GM06990 (cell line): ENCODE data around the gene EPHB1.

Source experiments
- DNase-seq: peaks from one replicate; pipeline ENCODE4 v3.0.0-alpha.2; 2011; ENCODE audit not compliant: insufficient read length; ENCODE audit errors: extremely low read depth
- H3K27me3 ChIP-seq: replicated peaks from 2 replicates; pipeline ENCODE4 v1.6.0; 2011; ENCODE audit warnings: low read length; ENCODE audit not compliant: control insufficient read depth, insufficient read depth
- H3K36me3 ChIP-seq: 2 replicates; pipeline ENCODE4 v1.5.1; 2011; ENCODE audit warnings: low read length; ENCODE audit not compliant: control insufficient read depth, insufficient read depth
- H3K4me3 ChIP-seq: replicated peaks from 2 replicates; pipeline ENCODE4 v1.5.1; 2011; ENCODE audit warnings: low read depth, mild to moderate bottlenecking, control low read depth, low read length
- TF ChIP-seq, protein P1 (sequence below): IDR thresholded peaks from 2 replicates; pipeline ENCODE4 v1.5.1; 2011; ENCODE audit warnings: low read length, control low read depth, mild to moderate bottlenecking, inconsistent platforms; ENCODE audit not compliant: insufficient read depth, poor library complexity, severe bottlenecking

The EPHB1 gene

DNA sequence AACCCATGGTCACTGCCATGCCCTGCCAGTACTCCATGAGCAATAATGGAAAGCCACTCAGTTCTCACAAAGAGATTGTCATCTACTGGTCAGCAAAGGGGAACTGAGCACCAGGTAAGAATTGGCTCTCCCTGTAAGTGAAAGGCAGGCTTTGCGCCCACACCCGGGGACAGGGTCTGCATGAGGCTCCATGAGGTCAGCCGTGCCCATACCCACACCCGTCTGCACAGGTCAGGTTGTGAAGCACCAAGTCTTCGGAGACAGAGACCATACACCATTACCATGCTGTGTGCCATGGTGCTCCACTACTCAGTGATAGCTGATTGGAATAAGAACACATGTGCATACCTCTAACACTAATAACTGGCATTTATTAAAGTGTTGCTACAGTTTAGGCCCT is 322.9 kb downstream of the EPHB1 start:
- no peak overlapping the region for H3K4me3 ChIP-seq
- H3K27me3 ChIP-seq = no peaks in the 10 kb centered on the region; the same call in 1 of the 2 replicates
- DNase-seq = no peak
- H3K36me3 ChIP-seq = no peaks in the 10 kb centered on the region
- TF ChIP-seq, protein P1, sequence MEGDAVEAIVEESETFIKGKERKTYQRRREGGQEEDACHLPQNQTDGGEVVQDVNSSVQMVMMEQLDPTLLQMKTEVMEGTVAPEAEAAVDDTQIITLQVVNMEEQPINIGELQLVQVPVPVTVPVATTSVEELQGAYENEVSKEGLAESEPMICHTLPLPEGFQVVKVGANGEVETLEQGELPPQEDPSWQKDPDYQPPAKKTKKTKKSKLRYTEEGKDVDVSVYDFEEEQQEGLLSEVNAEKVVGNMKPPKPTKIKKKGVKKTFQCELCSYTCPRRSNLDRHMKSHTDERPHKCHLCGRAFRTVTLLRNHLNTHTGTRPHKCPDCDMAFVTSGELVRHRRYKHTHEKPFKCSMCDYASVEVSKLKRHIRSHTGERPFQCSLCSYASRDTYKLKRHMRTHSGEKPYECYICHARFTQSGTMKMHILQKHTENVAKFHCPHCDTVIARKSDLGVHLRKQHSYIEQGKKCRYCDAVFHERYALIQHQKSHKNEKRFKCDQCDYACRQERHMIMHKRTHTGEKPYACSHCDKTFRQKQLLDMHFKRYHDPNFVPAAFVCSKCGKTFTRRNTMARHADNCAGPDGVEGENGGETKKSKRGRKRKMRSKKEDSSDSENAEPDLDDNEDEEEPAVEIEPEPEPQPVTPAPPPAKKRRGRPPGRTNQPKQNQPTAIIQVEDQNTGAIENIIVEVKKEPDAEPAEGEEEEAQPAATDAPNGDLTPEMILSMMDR = no peak

DNA sequence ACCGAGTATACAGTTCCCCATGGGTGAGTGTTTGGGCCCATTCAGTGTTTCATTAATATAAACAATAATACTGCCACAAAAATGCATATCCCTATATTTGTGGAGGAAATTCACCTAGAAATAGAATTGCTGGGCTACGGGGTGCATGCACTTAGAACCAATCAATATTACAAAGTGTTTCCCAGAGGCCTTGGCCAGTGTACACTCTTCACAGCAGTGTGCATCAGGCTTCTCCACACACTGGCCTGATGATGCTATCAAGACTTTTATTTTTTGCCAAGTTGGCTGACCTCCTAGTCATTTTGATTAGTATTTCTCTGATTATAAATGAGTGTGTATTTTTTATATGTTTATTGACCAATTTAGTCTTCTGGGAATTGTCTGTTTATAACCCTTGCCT is 323.7 kb downstream of the EPHB1 start:
- Histone ChIP-seq H3K4me3 (no peak overlapping the region), H3K27me3 (no peaks in the 10 kb centered on the region; the same call in 1 of the 2 replicates), H3K36me3 (no peaks in the 10 kb centered on the region)
- TF ChIP-seq, protein P1 = no peak
- no peak for DNase-seq

DNA sequence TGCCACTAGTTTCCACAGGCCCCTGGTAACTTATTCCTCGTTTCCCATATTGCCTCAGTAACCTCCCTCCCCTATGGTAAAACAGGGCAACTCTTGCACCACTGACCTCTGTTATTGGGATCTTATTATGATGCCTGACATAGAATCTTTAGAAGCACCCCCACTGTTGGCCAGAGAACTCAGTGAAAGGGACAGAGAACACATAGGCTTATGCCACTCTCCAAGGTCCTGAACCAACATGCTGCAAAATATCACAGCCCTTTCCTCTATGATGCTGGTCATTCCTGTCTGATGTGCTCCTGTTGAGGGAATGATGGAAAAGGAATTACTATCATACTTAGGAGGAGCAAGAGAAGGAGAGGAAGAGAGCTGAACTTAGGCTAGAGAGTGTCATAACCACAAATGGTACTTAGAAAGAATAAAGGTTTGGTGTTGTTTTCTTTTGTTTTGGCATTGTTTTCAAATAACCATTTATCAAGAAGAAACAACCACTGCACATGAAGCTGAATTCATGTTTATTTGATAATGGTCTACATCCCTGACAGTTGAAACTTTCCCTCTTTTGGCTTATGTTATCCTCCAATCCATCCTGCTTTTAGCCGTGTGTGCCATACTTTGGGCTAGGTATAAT is 330.2 kb downstream of the EPHB1 start:
- Histone ChIP-seq H3K4me3 (no peak overlapping the region), H3K36me3 (no peaks in the 10 kb centered on the region), H3K27me3 (no peaks in the 10 kb centered on the region)
- DNase-seq = no peak
- TF ChIP-seq, protein P1 = no peak

DNA sequence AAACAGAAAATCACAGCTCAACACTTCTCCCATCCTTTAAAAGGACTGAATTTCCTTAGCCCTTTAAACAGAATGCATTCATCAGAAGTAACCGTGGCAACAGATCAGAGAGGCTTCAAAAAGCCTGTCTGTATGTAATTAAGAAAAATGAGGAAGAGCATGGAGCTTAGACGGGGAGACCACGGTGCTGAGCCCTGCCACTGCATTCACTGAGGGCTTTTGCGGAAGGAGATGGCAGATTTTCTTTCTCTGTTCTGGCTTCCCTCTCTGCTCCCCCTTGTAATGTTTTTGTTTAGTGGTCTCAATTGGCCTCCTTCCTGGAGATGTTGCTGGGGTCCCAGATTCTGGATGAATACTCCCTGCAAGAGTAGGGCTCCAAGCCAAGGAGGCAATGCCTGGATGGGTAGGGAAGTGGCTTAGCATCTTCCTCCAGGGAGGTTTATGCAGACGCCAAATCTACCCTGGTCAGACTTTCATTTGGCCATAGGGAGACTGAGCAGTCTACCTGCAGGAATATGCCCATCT is 332.9 kb downstream of the EPHB1 start:
- Histone ChIP-seq H3K4me3 (no peak overlapping the region), H3K36me3 (no peaks in the 10 kb centered on the region), H3K27me3 (no peaks in the 10 kb centered on the region; the same call in none of the 2 replicates)
- no peak for DNase-seq
- TF ChIP-seq, protein P1 = no peak

DNA sequence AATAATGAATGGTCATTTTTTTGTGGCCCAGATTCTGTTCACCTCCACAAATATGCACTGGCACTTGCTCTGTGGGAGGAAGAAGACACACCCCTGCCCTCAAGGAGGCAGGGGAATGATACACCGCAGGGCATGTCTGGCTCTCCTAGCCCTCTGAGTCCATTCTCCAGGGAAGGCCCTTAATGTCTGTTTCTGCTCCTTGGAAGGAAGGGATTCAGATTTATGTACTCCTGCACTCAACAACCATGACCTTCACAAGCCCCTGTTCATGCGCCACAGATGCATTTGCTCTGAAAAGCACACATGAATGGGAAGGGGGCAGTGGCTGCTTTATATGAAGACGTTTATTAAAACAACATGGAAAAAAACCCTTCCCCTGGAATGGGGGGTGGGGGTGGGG is 333.8 kb downstream of the EPHB1 start:
- H3K27me3 ChIP-seq = no peaks in the 10 kb centered on the region; the same call in none of the 2 replicates
- no peak for DNase-seq
- H3K36me3 ChIP-seq = no peaks in the 10 kb centered on the region
- H3K4me3 ChIP-seq = no peak overlapping the region
- TF ChIP-seq, protein P1 = no peak
